NCI-H128 (cell line): Measurements from ENCODE around the gene PGLYRP2.

ENCODE experiments used
- DNase-seq: peaks from one replicate; lab custom pipeline; 2025; ENCODE audit not compliant: unreplicated experiment; lab: John Stamatoyannopoulos, UW

PGLYRP2 gene

DNA sequence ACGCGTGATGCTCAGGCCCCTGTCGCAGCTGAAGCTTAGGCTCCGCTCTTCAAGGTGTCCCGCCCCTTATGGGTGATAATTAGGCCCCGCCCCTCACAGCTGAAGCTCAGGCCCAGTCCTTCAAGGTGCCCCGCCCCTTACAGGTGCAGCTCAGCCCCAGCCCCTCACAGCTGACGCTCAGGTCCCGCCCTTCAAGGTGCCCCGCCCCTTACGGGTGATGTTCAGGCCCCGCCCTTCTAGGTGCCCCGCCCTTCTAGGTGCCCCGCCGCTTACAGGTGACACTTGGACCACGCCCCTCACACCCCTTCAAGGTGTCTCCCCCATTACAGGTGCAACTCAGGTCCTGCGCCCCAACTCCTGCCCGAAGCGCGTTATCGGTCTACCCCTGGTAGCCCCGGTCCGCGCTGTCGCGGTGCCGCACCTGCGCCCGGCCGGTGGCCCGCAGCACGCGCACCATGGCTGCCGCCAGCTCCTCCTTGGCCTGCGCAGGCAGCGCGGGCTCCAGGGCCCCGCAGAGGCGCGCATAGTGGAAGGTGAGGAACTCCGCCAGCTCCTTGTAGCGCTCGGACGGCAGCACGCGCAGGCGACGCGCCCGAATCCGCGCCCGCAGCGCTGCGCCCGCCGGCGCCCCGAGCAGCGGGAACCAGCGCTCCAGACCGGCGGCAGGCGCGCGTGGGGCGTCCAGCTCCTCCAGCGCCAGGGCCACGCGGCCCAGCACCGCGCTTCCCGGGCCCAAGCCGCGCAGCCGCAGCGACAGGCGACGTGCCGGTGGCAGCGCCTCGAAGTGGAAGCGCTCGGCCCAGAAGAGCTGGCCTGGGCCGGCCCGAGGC lies 22.2 kb downstream of the PGLYRP2 start:
- DNase-seq, result no peak

DNA sequence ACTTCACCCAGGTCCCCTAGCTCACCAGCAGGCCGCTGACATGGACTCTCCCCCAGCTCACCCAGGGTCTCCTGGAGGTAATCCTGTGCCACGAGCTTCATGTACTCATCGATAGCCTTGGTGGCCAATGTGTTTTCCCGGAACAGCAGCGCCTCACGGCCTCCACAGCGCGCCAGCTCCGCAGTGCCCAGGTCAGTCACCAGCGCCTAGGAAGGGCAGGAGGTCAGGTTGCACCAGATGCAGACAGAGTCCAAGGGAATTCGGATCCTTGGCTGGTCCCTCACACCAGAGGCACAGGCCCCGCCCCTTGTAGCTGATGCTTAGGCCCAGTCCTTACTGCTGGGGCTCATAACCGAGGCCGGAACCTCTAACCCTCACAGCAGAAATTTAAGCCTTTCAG lies 22.9 kb downstream of the PGLYRP2 start:
- DNase-seq, result no peak

DNA sequence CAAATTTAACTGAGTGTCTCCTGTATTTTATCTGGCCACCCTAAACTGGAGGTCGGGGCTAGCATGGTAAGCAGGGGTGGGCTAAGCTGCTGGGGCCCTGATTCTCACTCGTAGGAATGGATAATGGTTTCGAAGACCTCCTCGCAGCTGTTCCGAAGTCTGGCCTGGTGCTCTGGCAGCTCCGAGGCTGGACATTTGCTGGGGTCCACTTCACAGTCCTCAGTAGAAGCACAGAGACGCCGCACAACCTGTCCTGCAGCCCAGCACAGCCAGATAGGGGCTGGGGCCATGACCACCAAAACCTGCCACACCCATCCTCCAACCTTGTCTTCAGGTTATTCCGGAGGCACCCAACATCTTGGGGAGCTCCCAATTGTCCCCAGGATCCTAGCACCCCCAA lies 23.3 kb downstream of the PGLYRP2 start:
- no peak for DNase-seq

DNA sequence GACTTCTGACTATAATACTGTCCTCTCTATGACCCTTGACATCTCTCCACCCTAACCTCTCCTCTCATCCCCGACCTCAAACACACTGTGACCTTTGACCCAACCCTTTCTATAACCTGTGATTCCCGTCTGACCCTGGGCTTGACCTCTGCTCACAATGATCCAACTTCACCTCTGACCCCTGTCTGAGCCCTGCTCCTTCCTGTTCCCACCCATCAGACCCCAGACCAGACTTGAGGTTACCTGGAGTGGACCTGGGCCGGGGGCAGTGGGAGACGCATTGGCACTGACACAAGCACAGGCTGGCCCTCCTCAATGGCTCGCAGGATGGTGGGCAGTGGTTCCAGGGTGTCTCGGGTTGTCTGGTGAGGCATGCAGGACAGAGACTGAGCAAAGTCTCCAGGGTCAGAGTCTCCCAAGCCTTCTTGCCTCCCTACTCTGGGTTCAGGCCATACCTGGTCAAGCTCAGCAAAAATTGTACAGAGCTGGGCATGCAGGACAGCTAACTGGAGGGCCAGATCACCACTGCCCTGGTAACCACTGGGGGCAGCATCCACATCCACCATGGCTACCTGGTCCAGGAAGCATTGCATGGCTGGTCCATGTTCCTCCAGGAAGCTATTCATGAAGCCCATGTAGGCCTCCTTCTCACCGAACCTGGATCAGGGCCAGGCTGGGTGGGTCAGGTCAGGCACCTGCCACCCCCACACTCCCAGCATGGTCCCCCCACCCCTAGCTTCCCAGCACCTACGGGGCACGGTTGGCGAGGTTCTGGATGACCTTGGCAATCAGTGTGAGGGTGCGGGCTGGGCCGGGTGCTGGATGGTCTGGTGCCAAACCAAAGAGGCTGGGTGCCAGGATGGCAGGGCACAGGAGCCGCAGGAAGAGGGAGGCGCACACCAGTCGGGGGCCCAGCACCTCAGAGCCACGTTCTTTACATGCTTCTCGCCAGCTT lies 25.1 kb downstream of the PGLYRP2 start:
- no peak for DNase-seq

DNA sequence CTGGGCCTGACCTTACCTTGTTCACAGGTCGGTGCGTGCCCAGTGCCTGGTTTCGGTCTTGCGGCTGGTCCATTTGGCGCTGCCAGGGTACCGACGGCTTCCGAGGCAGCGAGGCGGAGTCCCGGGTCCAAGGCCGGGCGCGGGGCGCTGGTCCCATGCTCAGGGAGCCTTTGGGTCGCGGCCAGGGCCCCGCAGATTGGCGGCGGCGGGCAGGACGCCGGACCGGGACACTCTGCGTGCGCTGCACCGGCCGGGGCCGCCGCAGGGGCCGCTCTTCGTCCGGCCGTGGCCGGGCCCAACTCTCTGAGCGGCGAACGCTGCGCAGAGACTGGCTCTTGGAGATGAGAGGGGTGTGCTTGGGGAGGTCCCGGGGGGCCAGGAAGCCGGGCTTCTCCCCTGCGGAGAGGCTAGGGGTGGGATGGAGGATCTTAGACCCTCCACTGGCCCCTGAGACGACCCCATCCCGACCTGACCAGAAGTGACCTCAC lies 26.2 kb downstream of the PGLYRP2 start:
- no peak for DNase-seq

DNA sequence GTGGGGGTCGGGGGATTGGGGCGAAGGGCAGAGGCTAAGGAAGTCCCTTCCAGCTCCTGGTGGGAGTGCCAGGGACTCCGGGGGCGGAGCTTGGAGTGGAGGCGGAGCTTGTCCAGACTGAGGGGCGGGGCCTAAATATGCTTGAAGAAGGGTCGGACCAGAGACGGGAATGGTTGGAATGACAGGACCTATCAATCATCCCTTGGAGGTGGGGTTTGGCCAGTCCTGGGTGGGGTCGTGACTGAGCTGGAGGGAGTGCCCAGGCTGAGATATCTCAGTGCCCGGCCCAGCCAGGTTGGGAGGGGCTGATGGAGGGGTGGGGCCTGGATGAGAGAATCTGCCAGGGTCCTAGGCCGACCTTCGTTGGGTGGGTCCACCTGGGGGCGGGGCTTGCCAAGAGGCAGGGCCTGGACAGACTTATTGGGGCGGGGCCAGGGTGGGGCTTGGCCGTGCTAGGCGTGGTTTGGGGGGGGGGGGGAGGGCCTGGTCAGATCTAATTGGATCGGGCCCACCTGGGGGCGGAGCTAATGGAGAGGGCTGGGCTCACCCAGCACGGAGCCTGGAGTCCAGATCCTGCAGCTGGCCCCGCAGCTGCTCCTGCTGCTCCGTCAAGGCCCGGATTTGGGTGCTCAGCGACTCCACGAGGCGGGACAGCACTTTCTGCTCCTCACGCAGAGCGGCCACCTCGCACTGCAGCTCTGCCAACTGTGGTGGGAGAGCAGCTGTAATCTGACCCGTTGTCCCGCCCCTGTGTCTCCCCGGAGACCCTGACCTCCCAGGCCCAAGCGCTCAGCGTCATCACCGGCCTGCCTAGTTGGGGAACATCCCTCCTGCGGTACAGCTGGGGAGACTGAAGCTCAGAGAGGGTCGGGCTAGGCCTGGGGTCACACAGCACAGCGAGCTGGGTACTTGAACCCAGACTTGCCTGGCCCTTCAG lies 26.9 kb downstream of the PGLYRP2 start:
- no peak for DNase-seq

DNA sequence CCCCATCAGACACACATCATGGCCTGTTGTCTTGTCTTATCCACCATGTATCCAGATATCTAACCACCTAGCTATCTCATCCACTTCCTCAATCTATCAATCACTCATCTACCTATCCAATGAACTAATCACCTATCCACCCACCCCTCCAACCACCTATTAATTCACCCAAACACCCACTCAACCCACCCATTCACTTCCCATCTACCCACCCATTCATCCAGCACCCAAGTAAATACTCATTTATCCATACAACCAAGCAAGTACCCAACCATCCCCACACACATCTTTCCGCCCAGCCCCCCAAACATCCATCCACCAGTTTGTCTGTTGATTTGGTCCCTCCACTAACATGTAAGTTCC lies 28.8 kb downstream of the PGLYRP2 start:
- DNase-seq, result no peak

DNA sequence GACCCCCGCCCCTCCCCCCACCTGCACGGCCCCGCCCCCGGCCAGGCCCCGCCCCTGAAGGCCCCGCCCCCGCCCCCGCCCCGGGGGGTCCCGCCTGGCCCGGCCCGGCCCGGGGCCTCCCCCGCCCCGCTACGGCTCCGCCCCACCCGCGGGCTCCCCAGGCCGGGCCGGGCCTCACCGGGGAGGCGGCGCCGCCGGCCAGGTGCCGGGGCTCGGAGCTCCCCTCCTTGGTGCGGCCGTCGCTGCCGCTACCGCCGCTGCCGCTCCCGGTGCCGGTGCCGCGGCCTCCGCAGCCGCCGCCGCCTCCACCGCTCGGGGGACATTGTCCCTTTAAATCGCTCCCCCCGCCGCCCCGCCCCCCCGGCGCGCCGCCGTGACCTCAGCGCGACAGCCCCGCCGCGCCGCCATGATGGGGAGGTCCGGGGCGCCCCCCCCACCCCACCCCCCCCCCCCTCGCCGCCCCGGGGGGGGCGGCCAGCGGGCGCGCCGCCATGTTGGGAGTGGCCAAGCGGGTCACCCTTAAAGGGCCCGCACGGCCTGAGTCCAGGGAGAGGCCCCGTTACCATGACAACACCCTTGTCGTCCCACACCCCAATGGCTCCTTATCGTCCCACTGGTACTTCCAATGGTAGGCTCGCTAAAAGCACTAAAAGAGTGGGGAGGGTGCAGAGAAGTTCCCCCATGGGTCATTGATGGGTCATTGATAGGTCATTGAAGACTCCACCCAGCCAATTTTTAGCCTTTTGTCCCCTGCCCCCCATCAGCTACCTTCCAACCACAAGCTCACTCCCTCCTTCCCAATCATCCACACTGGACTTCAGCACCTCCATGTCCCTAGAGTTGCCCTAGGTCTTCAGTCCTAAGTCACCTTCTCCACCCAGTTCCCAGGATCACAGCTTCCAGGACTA lies 29.4 kb downstream of the PGLYRP2 start, which contains the start of gene WIZ:
Gene WIZ, minus strand, starts transcription at position 337 of the 908 bp plus-strand sequence. CDS start 1,649 bp downstream, outside the sequence.
- no peak for DNase-seq

DNA sequence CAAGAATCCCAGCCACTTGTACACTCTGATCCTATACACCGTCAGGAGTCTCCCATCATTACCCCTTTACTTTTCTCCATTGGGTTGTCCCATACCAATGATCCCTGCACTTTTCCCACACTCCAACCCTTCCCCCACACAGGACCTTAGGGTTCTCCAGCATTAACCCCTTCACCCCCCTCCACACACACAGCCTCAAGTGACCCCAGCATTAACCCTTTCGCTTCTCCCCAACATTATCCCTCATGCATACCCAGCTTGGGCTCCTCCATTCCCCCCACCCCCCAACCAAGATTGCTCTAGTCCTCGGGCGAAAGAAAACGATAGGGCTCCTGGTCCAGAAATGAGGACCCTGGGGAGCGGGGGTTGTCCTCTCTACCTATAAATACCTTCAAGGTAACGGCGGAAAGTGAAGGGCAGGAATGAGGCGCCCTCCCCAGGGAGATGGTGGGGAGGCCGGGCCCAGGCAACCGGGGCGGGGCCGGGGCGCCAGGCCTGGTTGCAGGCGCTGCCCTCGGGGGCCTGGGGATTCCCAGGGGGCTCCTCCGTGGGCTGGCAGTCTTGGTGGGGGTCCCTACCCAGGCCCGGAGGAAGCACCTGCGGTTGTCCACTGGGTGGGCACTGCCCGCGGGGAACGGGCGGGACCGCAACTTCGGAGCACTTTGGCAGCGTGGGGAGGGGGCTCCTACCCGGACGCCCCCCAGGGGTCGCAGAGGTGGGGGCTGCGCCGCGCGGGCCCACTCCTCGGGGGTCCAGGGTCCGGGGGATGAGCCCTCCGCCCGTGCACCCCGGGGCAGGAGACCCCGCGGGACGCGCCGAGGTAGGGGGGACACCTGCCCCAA lies 30.3 kb downstream of the PGLYRP2 start:
- DNase-seq, result no peak

DNA sequence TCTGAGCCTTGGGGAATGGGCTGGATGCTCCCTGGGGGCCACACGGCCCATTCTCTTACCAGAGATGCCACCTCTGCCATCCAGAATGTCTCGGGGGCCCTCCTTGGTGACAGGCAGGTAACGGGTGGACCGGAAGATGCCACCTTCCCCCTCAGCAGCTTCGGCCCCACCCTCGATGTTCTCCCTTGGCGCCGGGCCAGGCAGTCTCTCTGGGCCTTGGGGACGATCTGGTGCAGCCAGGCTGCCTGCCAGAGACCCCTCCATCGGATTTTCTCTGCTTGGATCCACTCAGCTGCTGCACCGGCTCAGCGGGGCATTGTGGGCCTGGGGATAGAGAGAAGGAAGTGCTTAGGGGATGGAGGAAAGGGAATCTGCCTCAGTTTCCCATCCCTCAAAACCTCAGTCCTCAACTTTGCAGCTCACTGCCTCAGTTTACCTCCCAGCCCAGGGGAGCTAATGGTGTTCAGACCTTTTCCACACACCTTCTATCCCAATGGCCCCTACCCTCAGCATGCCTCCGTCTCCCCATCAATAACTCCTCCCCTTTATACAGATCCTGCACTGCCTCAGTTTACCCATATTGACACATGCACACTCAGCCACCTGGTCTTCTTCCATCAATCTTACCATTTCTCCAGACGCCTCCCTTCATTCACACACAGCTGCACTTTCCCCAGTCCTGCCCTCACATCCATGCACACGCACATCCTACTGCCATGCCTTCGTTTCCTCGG lies 31.1 kb downstream of the PGLYRP2 start:
- DNase-seq, result no peak

DNA sequence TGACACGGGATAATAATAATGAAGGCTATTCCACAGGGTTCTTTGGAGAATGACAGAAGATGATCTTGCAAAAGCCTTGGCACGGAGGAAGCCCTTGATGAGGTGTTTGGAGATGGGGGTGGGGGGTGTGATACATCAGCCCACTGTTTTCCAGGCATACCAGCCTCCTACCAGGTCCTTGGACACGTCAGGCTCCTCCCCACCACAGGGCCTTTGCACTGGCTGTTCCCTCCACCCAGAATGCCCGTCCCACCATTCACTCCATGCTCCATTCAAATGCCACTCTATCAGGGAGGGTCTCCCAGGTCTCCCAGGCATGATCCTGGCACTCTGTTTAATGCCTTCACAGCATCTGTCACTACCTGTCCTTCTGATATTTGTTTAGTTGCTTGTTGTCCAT lies 32.2 kb downstream of the PGLYRP2 start:
- DNase-seq, result no peak

DNA sequence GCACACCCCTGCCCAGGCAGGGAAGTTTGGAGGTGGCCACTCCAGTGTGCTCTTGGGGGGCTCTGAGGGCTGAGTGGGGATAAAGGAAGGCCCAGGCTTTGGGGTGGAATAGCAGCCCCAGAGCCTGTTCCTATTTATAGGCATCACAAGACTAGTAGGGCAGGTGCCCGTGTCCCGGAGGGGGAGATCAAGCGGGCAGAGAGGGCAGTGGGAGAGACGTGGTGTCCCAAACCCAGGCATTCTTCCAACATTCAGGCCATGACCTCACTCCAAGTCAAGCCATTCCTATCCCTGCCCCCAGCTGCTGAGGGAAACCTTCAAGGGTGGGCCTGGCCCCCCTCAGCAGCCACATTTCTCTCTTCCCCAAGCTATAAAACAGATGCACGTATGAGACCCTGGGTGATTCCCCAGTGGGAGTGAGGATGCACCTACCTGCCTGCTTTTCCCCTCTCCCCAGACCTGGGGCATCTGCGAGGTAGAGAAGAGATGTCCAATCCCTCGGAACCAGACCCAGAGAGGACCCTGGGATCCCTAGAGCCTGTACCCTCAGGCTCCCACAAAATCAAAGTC lies 33.4 kb downstream of the PGLYRP2 start:
- no peak for DNase-seq

DNA sequence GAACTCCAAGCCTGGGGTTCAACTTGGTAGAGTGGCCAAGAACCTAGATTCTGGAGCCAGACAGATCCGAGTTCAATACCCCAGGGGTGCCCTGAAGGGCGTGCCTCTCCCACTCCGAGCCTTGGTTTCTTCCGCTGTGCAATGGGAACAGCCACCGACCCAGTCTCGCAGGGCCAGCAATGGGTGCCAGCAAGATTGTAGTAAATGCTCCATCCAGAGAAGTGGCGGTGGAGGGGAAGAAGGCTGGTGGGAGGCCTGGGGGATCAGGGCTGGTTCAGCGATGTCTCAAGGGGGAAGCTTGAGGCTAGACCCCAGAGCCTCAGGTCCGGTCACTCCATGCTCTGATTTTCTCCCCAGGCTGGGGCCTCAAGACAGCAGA lies 34.1 kb downstream of the PGLYRP2 start:
- no peak for DNase-seq

DNA sequence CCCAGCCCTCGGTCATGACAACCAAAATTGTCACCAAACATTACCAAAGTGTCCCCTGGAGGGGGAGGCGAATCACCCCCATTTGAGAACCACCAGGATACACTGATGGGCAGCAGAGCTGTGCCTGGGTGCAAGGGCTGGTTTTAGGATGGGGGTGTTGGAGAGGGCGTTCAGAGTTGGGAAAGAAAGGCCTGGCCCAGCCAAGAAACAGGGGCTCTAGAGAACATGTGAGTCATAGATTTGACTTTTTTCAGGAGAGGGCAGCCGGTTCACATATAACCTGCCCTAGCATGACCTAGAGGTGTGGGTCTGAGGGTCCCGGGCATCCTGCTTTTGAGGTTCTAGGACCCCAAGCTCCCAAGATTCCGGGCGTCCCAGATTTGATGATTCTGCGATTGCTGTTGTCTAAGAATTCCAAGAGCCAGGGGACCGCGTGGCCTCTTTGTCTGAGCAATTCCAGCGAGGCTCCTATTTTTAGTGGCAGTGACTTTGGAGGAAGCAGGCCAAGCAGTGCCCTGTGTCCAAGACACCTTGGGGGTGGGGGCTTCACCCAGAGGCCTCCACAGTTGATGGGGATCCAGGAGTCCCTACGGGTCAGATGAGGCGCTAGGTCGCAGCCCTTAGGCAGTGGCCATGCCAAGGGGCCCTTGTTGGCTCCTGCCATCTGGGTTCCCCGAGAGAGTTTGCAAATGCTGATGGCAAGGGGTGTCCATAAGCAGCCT lies 34.6 kb downstream of the PGLYRP2 start:
- no peak for DNase-seq

DNA sequence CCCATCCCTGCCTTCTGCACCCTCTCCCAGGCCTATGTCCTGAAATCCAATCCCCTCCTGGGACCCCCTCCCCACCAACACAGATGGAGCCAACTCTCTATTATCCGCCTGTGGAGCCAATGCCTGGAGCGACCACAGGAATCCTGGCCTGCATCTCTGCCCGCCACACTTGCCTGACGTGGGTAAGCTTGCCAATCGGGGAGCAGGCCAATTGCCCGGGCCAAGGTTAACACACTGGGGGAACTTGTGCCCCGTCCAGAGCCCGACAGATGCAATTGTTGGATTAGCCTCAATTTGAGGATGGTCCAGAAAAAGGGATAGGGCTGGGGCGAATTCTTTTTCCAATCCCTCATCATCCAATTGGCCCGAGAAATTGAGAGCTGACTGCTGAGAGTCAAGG lies 35.5 kb downstream of the PGLYRP2 start:
- no peak for DNase-seq

DNA sequence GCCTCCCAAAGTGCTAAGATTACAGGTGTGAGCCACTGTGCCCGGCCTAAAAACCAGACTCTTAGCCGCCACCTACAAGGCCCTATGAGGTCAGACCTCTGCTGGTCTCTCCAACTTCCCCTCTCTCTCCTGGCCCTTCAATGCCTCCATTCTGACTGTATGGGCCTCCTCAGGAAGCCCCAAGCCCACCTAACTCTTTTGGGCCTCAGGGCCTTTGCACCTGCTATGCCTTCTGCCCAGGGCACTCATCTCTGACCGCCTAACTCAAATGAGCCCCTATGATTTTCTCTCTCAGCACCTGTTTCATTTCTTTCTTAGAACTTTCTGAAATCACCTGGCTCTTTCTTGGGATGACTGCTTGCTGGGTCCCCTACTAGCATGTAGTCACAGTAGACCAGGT lies 36.0 kb downstream of the PGLYRP2 start:
- no peak for DNase-seq
